H9 (cell line): ENCODE results near the gene KIR3DL2. TPM values are rescaled to one million over a fixed set of nuclear protein-coding genes. Genes with fewer than 3 reads are reported as not detected.

Experiments used
- DNase-seq: peaks from one replicate; pipeline ENCODE4 v3.0.0-alpha.2; 2017
- H2AFZ ChIP-seq: one replicate; pipeline ENCODE4 v1.6.1; 2013; ENCODE audit warnings: mild to moderate bottlenecking, low read length, control low read depth, moderate library complexity
- H2AK5ac ChIP-seq: 2 replicates; pipeline ENCODE4 v1.6.1; 2013; ENCODE audit warnings: low read length, control low read depth, mixed read lengths; ENCODE audit not compliant: insufficient read length
- H2BK120ac ChIP-seq: one replicate; pipeline ENCODE4 v1.6.1; 2013; ENCODE audit warnings: low read depth, mild to moderate bottlenecking, low read length, control low read depth, inconsistent platforms; ENCODE audit not compliant: poor library complexity, severe bottlenecking
- H2BK12ac ChIP-seq: 2 replicates; pipeline ENCODE4 v1.6.1; 2013; ENCODE audit warnings: low read length, control low read depth, mixed read lengths, low read depth; ENCODE audit not compliant: insufficient read length
- H2BK15ac ChIP-seq: 2 replicates; pipeline ENCODE4 v1.6.1; 2013; ENCODE audit warnings: low read depth, low read length, control low read depth
- H2BK20ac ChIP-seq: one replicate; pipeline ENCODE4 v1.6.1; 2013; ENCODE audit warnings: low read depth, mild to moderate bottlenecking, low read length, control low read depth, inconsistent platforms; ENCODE audit not compliant: poor library complexity, severe bottlenecking
- H2BK5ac ChIP-seq: 2 replicates; pipeline ENCODE4 v1.6.1; 2013; ENCODE audit warnings: low read length, control low read depth, mixed read lengths; ENCODE audit not compliant: insufficient read length
- H3K14ac ChIP-seq: 2 replicates; pipeline ENCODE4 v1.6.1; 2013; ENCODE audit warnings: low read length, control low read depth; ENCODE audit not compliant: insufficient read depth
- H3K18ac ChIP-seq: 2 replicates; pipeline ENCODE4 v1.6.1; 2013; ENCODE audit warnings: low read depth, mild to moderate bottlenecking, mixed read lengths, low read length, control low read depth; ENCODE audit not compliant: insufficient read length
- H3K23ac ChIP-seq: 2 replicates; pipeline ENCODE4 v1.6.1; 2013; ENCODE audit warnings: low read length, control low read depth, mixed read lengths, low read depth; ENCODE audit not compliant: insufficient read length
- H3K23me2 ChIP-seq: 2 replicates; pipeline ENCODE4 v1.6.1; 2013; ENCODE audit warnings: low read depth, mild to moderate bottlenecking, mixed read lengths, low read length, control low read depth; ENCODE audit not compliant: insufficient read length, poor library complexity, severe bottlenecking
- H3K27ac ChIP-seq: 2 replicates; pipeline ENCODE4 v1.5.1; 2013; ENCODE audit warnings: low read length, control low read depth, mixed read lengths, low read depth; ENCODE audit not compliant: insufficient read length
- H3K27me3 ChIP-seq: 2 replicates; pipeline ENCODE4 v1.6.1; 2013; ENCODE audit warnings: low read length, control low read depth, inconsistent platforms; ENCODE audit not compliant: insufficient read depth
- H3K4ac ChIP-seq: 2 replicates; pipeline ENCODE4 v1.6.1; 2013; ENCODE audit warnings: low read depth, mild to moderate bottlenecking, control low read depth, inconsistent platforms, low read length, moderate library complexity
- H3K4me1 ChIP-seq: 2 replicates; pipeline ENCODE4 v1.6.1; 2013; ENCODE audit warnings: low read length, control low read depth, inconsistent platforms; ENCODE audit not compliant: insufficient read depth
- H3K4me2 ChIP-seq: 2 replicates; pipeline ENCODE4 v1.6.1; 2013; ENCODE audit warnings: low read length, control low read depth, mixed read lengths; ENCODE audit not compliant: insufficient read length, insufficient read depth
- H3K56ac ChIP-seq: 2 replicates; pipeline ENCODE4 v1.6.1; 2013; ENCODE audit warnings: low read depth, mild to moderate bottlenecking, mixed read lengths, low read length, control low read depth; ENCODE audit not compliant: insufficient read length
- H3K79me1 ChIP-seq: 2 replicates; pipeline ENCODE4 v1.6.1; 2013; ENCODE audit warnings: low read depth, mild to moderate bottlenecking, moderate library complexity, low read length, control low read depth, inconsistent platforms; ENCODE audit not compliant: insufficient read depth, poor library complexity, severe bottlenecking
- H3K79me2 ChIP-seq: 2 replicates; pipeline ENCODE4 v1.6.1; 2013; ENCODE audit warnings: low read length, control low read depth, inconsistent platforms; ENCODE audit not compliant: insufficient read depth
- H3K9ac ChIP-seq: 2 replicates; pipeline ENCODE4 v1.6.1; 2013; ENCODE audit warnings: low read length, control low read depth, mixed read lengths; ENCODE audit not compliant: insufficient read length; ENCODE audit errors: extremely low read depth
- H3K9me3 ChIP-seq: one replicate; pipeline ENCODE4 v1.6.1; 2013; ENCODE audit warnings: low read depth, low read length, inconsistent platforms; ENCODE audit not compliant: control insufficient read depth
- H3T11ph ChIP-seq: one replicate; pipeline ENCODE4 v1.6.1; 2013; ENCODE audit warnings: mild to moderate bottlenecking, low read length, control low read depth, inconsistent platforms
- H4K20me1 ChIP-seq: one replicate; pipeline ENCODE4 v1.6.1; 2013; ENCODE audit not compliant: control insufficient read depth, insufficient read length, insufficient read depth
- H4K5ac ChIP-seq: 2 replicates; pipeline ENCODE4 v1.6.1; 2013; ENCODE audit warnings: low read depth, mild to moderate bottlenecking, mixed read lengths, low read length, control low read depth; ENCODE audit not compliant: insufficient read length
- H4K8ac ChIP-seq: replicated peaks from 2 replicates; pipeline ENCODE4 v1.6.1; 2013; ENCODE audit warnings: low read length, control low read depth, mixed read lengths, low read depth; ENCODE audit not compliant: insufficient read length
- H4K91ac ChIP-seq: 2 replicates; pipeline ENCODE4 v1.6.1; 2013; ENCODE audit warnings: low read depth, mild to moderate bottlenecking, moderate library complexity, mixed read lengths, low read length, control low read depth; ENCODE audit not compliant: insufficient read length
- H3K27ac Mint-ChIP-seq, 3 experiments: 2 replicates in 2 of 3; 3 replicates in 1 of 3; pipeline ENCODE4 v1.8.0; 2020 to 2021; ENCODE audit warnings: mixed read lengths in 3 of 3, mild to moderate bottlenecking in 1 of 3, moderate library complexity in 1 of 3
- H3K27me3 Mint-ChIP-seq: 2 replicates; pipeline ENCODE4 v1.8.0; 2021; ENCODE audit warnings: low read depth, mild to moderate bottlenecking, moderate library complexity, mixed read lengths
- H3K36me3 Mint-ChIP-seq, 3 experiments: 2 replicates in 2 of 3; 3 replicates in 1 of 3; pipeline ENCODE4 v1.8.0; 2020 to 2021; ENCODE audit warnings: low read depth in 3 of 3, mixed read lengths in 3 of 3; ENCODE audit not compliant: insufficient read depth in 1 of 3
- H3K4me1 Mint-ChIP-seq, 2 experiments: 2 replicates each; pipeline ENCODE4 v1.8.0; 2020; ENCODE audit warnings: mixed read lengths in 2 of 2
- H3K4me3 Mint-ChIP-seq, 2 experiments: 2 replicates in 1 of 2; 3 replicates in 1 of 2; pipeline ENCODE4 v1.8.0; 2020 to 2021; ENCODE audit warnings: mild to moderate bottlenecking in 2 of 2, mixed read lengths in 2 of 2, moderate library complexity in 1 of 2
- H3K9me3 Mint-ChIP-seq, 2 experiments: 2 replicates in 1 of 2; 3 replicates in 1 of 2; pipeline ENCODE4 v1.8.0; 2020; ENCODE audit warnings: mild to moderate bottlenecking in 2 of 2, mixed read lengths in 2 of 2, moderate library complexity in 1 of 2
- WGBS: extraction: QIAGEN DNeasy Blood & Tissue Kit; methylation state at CpG from one replicate; pipeline ENCODE4 v1.1.7; 2013; ENCODE audit warnings: missing lambda C conversion rate, low lambda C conversion rate, mixed read lengths; ENCODE audit not compliant: insufficient read length; ENCODE audit errors: extremely low coverage; 5-methylcytosine and 5-hydroxymethylcytosine counted together
- total RNA-seq: library from RNA; stranded (reverse); gene quantifications from 2 replicates; pipeline ENCODE4 v1.2.1, GENCODE V29; 2021
- TF ChIP-seq, protein P1 (sequence below): fragments of 200-600 bp; sonication (generic); conservative IDR thresholded peaks from 3 replicates; pipeline ENCODE4 v1.8.0; 2021; ENCODE audit warnings: antibody characterized with exemption, mild to moderate bottlenecking

KIR3DL2 gene
- total RNA-seq, 1 experiment from 2014 or later = not detected

DNA sequence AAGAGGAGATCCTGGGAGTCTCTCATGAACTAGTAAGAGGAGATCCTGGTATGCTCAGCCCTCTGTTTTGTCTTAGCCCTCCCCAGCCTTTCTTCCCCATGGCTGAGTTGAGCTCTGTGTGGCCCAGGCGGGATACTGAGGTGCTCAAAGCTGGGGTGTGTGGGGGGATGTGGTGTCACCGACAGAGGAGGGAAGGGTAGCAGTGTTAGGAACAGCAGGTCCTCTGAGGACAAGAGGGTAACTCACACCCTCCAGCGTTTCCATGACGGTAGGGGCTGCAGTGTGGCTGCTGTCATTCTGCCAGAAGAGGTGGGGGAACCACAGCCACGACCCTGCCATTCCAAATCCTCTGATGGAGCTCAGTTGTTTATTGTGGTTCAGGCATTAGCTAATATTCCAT, 46.1 kb upstream of the KIR3DL2 start:
- no peak overlapping the region for H3K4me3 Mint-ChIP-seq
- TF ChIP-seq, protein P1, sequence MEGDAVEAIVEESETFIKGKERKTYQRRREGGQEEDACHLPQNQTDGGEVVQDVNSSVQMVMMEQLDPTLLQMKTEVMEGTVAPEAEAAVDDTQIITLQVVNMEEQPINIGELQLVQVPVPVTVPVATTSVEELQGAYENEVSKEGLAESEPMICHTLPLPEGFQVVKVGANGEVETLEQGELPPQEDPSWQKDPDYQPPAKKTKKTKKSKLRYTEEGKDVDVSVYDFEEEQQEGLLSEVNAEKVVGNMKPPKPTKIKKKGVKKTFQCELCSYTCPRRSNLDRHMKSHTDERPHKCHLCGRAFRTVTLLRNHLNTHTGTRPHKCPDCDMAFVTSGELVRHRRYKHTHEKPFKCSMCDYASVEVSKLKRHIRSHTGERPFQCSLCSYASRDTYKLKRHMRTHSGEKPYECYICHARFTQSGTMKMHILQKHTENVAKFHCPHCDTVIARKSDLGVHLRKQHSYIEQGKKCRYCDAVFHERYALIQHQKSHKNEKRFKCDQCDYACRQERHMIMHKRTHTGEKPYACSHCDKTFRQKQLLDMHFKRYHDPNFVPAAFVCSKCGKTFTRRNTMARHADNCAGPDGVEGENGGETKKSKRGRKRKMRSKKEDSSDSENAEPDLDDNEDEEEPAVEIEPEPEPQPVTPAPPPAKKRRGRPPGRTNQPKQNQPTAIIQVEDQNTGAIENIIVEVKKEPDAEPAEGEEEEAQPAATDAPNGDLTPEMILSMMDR = no peak

More for the DNA sequence above, 46.1 kb upstream of the KIR3DL2 start:
- Histone ChIP-seq H3K4ac (no peak overlapping the region), H2BK20ac (no peak overlapping the region), H3K23me2 (no peaks in the 10 kb centered on the region), H3K79me2 (no peaks in the 10 kb centered on the region), H3K4me1 (no peaks in the 10 kb centered on the region), H2BK12ac (no peak overlapping the region), H2BK15ac (no peak overlapping the region), H3K18ac (no peak overlapping the region), H3K9me3 (peaks cover 84% of the 10 kb centered on the region), H4K20me1 (no peaks in the 10 kb centered on the region), H4K8ac (no peak overlapping the region), H3T11ph (no peak overlapping the region), H3K23ac (no peak overlapping the region), H2BK5ac (no peak overlapping the region), H3K27ac (no peak overlapping the region), H3K56ac (no peak overlapping the region), H3K4me2 (no peak overlapping the region), H4K91ac (no peak overlapping the region), H3K79me1 (no peaks in the 10 kb centered on the region), H2AK5ac (no peak overlapping the region), H4K5ac (no peak overlapping the region), H2AFZ (no peak overlapping the region), H2BK120ac (no peak overlapping the region), H3K27me3 (no peaks in the 10 kb centered on the region), H3K9ac (no peak overlapping the region), H3K14ac (no peak overlapping the region)
- WGBS = no CpG with 5 or more reads among the region's 5 CpGs
- Mint-ChIP-seq H3K36me3 (peaks cover 18 to 51% (median 19%) of the 10 kb centered on the region in 3 experiments; a peak in 5 of 7 replicates), H3K4me1 (no peaks in the 10 kb centered on the region), H3K27ac (no peak overlapping the region), H3K9me3 (peaks cover 75 to 79% of the 10 kb centered on the region in 2 experiments), H3K27me3 (peaks cover 6% of the 10 kb centered on the region; the same call in 1 of the 2 replicates)
- no peak for DNase-seq
